Stimulated activated CD8-positive, alpha-beta memory T cell treated with anti-CD3 and anti-CD28 coated beads, Interleukin-7, amount 100 ng/mL, for 4 hours (primary cell): ENCODE measurements around the gene ZC3H7B.

ENCODE experiments used
- DNase-seq, 2 donors: peaks; one replicate each; pipeline ENCODE4 v3.0.0-alpha.2; 2020; ENCODE audit warnings: low read depth in 2 of 2

Gene ZC3H7B

DNA sequence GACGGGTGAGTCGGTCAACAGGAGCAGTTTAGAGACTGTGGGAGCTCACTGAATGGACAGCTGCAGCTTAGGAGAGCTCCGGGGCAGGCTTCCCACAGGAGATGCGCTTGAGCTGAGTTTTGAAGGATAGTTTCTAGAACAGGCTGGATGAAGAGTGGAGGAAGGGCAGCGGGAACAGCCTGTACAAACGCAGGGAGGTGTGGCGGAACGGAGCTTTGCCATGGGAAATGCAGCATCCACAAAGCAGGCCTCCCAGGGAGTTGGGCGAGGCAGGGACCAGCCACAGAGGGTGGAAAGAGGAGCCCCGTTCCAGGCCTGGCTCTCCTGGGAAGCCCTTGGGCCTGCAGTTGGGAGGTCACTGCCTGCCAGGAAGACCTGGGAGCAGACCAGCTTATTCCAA lies 53.7 kb downstream of the ZC3H7B start:
- no peak for DNase-seq

DNA sequence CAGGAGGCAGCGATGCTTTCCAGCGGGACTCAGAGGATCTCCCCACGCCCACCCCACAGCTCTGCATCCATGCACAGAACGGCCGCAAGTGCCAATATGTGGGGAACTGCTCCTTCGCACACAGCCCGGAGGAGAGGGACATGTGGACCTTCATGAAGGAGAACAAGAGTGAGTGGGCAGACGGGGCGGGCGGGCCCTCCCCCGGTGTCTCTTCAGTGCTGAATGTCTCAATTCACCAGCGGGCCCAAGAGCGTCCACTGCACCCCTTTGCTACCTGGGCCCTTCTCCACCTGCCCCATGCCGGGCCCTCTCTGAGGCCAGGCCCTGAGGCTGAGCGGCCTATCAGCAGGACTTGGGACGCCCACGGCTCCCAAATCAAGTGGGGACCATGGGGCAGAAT lies 54.6 kb downstream of the ZC3H7B start:
- no peak for DNase-seq

DNA sequence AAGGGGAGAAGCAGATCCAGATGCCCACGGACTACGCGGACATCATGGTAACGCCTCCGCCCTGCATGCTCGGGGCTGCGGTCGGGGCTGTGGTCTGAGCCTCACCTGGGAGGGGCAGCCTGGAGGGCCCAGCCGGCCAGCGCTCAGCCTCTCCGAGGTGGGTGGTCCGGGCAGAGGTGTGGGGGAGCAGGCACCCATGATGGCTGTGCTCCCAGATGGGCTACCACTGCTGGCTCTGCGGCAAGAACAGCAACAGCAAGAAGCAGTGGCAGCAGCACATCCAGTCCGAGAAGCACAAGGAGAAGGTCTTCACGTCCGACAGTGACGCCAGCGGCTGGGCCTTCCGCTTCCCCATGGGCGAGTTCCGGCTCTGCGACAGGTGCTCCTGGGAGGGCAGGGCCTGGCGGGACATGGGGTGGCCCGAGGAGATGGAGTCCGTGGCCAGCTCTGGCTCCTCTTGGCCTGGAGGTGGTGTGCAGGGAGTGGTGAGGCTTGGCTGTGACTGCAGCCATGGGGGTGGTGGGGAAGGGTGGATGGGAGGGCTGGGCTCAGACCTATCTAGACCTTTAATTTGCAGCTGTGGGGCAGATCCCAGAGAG lies 55.2 kb downstream of the ZC3H7B start:
- DNase-seq, result no peak

DNA sequence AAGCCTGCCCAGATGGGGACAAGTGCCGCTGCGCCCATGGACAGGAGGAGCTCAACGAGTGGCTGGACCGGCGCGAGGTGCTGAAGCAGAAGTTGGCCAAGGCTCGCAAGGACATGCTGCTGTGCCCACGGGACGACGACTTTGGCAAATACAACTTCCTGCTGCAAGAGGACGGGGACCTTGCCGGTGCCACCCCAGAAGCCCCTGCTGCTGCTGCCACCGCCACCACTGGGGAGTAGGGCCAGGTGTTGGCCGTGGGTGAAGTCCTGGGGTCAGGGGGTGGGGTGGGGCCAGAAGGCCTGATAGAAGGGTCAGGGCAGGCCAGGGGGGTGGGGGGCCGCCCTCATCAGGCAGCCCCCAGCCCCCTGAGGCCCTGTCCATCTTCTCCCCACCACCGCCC lies 55.9 kb downstream of the ZC3H7B start:
- DNase-seq, result no peak

DNA sequence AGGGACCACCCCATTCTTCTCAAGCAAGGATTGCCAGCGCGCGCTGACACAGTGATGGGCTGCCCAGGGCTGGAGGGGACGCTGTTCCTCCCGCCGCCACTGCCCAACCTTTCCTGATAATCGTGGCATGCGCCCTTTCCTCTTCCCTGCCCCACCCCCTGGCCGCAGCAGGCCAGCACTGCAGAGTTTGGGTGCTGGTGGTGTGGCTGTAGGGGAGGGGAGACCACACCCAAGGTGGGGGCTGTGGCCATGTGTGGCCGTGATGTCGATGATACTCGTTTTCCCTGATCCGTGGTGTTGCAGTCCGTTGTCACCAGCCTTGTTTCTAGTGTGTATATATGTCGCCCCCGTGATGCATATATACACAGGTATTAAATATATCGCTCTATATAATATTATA lies 57.6 kb downstream of the ZC3H7B start:
- no peak for DNase-seq

DNA sequence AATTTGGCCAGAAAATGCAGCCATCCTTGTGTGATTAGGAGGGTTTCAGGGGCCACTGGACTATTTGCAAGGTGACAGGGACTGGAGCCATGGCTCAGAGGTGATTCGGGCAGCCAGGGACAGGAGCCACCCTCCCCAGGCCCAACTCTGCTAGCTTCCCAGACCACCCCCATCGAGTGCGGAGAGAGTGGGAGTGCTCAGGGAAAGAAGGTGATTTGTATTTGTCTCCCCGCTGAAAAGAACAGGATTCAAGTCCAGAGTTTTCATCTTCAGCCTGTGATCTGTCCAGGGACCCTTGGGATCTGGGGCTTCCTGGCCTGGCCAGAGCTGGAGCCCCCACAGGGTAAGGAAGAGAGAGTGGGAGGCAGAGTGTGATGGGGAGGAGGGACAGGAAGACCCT lies 58.1 kb downstream of the ZC3H7B start:
- DNase-seq, result no peak

DNA sequence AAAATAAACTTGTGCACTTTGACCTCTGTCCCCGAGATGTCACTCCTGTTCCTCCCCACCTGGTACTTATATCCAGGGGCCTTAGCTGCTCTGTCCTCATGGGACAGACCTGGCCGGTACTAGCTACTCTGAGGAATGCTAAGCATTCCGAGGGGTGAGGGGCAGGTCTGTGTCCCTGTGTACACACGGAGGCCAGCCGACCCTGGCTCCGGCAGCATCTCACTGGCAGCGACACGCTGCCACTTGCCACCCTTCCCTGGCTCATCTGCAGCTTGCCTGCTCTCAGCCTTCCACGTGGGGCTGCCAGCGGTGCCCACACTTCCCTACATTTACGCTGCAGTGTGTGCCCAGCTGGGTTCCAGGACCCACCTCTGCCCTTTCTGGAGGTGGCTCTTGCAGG lies 58.8 kb downstream of the ZC3H7B start:
- no peak for DNase-seq

DNA sequence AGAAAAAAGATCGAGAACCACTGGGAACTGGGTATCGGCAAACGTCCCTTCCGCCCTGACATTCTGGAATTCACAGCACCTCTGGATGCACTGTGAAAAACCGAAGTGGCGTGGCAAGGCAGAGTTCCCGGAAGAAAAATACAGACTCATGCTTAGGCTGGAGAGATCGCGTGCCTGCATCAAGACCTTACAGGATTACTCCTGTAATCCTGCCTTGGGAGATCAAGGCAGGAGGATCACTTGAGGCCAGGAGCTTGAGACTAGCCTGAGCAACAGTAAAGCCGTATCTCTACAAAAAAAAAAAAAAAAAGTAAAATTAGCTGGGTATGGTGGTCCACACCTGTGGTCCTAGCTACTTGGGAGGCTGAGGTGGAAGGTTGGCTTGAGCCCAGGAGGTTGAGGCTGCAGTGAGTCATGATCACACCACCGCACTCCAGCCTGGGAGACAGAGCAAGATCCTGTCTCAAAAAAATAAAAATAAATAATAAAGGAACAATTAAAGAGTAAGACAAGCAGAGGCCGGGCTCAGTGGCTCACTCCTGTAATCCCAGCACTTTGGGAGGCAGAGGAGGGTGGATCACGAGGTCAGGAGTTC lies 60.5 kb downstream of the ZC3H7B start:
- no peak for DNase-seq

DNA sequence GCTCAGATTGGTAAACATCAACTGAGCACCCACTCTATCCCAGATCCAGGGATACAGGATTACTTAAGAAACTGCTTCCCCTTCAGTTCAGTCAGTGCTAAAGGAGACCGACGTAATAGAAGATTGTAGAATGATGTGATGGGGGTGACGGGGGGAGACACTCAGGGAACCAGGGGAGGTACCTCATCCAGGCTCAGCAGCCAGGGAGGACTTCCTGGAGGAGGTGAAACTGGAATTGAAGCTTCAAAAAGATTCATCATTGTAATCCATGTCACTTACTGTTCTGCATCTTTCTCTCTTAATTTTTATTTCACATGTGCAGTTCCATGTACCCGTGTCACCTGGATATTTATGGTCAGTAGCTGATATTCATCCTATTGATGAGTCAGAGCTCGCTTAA lies 61.3 kb downstream of the ZC3H7B start:
- DNase-seq, result no peak

DNA sequence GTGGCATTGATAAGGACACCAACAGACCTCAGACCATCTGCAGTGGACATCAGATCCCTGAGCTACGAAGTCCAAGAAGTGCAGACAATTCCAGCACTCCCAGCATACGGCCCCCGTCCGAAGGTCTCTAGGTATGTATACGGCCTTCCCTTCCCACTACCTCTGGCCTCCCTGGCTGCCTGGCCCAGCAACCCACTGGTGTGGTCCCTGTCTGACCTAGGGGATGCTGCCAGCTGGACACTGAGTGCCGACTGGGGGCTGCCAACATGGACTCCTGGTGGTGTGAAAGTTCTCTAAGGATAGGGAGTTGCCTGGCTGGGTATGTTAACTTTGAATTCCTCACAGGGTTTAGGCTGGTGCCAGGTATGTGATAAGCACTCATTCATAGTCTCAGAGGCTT lies 62.9 kb downstream of the ZC3H7B start:
- DNase-seq, result no peak

DNA sequence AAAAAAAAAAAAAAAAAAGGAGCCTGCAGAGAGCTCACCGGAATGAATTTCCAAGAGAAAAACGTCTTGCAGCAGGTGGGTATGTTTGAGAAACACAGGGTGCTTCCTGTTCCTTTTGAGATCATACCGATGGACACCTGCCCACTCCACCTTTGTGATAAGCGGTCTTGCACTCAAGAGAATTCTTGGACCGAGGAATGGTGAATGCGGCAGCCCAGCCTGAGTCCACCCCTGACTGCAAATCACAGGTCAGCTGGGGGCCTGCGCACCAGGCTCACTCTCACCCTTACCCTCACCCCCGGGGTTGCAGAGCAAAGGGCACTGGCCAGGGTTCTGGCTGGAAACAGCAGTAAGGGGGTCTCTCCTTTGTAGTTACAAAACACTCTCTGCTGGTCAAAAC lies 63.6 kb downstream of the ZC3H7B start:
- DNase-seq, result no peak

DNA sequence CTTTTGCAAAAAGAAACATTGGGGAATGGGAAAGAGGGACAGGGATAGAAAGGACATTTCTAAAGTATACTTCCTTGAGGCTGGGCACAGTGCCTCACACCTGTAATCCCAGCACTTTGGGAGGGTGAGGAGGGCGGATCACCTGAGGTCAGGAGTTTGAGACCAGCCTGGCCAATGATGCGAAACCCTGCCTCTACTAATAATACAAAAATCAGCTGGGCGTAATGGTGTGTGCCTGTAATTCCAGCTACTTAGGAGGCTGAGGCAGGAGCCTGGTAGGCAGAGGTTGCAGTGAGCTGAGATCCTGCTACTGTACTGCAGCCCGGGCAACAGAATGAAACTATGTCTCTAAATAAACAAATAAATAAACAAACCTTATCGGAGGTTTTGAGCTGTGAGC lies 64.1 kb downstream of the ZC3H7B start:
- DNase-seq, result no peak

DNA sequence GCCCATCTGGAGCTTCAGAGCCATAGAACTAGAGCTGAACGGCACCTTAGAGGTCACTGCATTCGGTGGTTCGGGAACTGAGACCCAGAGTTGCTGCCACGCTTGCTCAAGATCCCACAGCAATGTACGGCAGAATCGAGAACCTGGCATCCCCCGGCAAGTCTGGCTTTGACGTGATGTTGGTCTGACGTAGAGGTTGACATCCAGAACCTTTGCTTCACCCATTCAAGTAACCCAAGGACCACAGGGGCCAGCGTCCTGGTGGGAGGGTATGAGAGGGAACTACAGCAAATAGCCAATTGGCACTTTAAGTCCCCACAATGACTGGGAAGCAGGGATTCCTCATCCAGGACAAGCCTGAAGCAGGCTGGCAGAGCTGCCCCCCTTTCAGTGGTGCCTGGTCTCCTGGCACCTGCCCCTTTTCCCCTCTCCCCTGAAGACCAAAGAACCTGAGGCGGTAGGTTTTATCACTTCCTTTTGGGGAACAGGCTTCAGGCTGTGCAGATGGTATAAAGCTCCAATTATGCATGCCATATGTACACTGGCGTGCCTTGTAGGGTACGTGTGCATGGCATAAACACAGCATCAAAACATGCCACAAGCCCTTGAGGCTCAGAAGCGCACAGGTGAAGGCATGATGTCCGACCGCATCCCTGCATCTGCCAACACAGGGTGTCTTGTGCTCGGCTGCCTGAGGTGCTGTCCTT lies 65.2 kb downstream of the ZC3H7B start:
- DNase-seq, result no peak

DNA sequence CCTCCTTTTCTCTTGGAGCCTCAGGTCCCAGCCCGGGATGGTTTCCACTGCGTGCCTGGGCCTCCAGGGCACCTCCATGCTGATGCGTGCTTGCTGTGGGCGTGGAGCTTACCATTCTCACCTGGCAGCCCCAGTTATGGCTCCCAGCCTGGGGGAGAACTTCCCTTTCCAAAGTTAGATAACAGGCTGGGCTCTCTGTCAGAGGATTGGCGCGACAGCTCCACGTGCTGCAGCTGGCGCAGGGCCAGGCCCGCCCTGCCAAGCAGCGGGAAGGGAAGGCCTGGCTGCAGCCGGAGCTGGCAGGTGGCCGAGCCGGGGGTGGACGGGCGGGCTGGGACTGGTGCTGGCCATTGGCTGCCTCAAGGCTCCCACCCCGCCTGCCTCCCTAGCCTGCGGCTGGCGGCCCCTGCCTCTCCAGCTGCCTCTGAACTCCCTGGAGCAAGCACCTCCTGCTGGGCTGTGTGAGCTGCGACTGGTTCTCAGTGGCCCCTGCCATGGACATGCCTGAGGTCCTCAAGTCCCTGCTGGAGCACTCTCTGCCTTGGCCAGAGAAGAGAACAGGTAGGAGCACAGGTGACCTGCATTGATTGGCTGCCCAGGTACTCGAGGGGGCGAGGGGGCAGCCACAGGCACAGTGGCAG lies 65.8 kb downstream of the ZC3H7B start:
- no peak for DNase-seq

DNA sequence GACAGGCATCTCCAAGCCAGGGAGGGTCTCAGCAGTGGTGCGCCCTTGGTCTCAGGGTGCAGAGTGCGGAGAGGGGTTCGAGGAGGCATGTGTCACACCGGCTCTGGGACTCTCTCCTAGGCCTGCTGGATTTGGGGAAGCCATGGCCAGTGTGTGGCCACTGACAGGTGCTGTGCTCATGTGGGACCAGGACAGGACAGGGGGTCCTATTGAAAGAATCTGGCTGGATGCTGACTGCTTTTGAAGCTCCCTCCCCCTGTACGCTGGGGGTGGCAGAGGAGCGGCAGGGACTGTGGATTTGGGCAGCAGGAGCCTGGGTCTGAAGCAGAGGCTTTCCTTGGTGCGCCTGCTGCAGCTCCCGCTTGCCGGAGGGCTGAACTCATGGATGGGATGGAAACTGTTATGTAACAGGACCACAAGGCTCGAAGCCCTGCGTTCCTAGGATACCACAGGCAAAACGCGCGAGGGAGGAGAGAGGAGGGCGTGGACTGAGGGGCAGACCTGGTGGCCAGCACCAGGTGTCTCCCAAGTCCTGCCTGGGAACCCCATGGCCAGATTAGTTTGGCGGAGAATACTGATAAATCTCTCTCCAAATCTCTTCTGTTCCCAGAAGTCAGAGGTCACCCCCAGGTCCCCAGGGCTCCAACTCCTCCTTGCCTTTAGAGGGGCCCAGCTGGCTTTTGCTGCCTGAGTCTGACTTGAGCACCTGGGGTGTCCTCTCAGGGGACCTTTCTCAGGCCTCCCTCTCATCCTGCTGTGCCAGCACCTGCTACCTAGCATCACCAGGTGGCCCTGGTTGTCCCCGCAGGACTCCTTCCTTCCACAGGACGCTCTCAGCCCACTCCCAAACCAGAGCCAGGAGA lies 66.6 kb downstream of the ZC3H7B start:
- no peak for DNase-seq

DNA sequence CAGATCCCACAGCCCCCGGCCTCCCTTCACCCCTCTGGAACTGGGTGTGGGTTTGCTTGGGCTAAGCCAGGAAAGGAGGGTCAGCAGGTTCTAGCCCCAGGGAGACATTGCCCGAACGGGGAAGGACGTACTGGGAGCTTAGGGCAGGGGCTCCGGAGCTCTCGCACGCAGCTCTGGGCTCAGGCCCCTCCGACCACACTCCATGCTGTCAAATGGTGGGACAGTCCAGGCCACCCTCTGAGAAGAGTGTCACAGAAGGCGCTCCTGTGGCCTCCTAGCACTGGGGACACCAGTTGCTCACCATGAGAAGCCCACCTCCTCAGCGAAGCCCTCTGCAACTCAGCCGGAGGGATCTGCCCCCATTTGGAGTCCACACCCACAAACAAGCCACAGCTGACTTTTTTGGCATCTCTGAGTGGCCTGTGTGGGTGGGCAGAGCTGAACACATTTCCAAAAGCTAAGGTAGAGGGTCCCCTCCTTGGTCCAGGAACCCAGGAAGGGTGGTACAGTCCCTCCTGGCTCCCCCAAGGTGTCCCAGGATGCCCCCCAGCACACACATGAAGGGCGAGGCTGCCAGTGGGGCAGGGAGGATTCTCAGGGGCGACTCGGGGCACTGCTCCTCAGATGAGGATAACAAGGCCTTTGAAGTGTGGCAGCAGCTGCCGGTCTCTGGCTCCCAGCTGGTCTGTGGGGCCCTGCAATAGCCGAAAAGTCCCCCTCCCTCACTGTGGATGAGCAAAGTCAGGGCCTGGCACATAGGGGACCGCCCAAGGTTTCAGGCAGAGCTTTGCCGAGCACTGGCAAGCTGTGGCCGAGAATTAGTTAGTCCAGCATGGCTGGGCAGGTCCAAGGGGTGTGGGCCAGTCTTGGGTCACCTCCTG lies 67.5 kb downstream of the ZC3H7B start:
- DNase-seq, result no peak

DNA sequence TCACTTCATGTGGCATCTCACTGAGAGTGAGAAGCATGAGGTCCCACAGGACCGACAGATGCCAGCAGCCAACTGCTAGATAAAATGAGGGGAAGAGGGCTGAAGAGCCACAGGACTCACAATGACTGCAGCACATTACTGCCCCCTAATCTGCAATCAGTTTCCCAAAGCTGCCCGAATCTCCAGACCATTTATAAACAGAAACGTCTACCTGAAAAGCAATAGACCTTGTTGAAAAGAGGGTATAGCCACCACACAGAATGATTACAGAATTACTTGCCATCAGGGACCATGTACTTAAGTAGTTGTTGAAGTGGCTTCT lies 68.1 kb downstream of the ZC3H7B start:
- DNase-seq, result no peak

DNA sequence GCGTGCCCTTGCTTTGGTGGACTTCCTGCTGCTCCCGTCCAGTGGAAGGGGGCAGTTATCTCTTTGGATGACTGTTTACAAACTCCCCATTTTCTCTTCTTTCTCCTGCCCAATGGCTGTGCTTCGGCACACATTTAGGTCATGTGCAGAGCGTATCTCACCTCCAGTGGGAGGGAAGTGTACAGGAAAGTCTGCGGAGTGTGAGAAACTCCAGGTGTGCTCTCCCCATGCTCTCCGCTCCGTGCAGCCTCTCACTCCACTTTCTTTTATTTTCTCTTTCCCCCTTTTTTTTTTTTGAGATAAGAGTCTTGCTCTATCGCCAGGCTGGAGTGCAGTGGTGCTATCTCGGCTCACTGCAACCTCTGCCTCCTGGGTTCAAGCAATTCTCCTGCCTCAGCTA lies 68.5 kb downstream of the ZC3H7B start:
- no peak for DNase-seq

DNA sequence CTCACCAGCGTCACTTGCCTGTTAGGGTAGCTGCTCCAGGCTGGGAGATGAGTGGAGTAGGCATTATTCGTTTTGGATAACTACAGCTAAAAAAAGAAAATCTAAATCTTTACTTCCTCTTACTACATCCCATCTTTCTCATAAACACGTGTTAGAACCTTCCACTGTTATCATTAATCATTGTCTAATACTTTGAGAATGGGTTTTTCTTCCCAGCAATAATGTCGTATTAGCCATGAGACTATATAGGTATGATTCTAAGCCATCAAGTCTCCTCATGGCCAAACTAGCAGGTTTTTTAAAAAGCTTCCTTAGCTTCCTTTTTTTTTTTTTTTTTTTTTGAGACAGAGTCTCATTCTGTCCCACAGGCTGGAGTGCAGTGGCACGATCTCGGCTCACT lies 76.5 kb downstream of the ZC3H7B start:
- no peak for DNase-seq

DNA sequence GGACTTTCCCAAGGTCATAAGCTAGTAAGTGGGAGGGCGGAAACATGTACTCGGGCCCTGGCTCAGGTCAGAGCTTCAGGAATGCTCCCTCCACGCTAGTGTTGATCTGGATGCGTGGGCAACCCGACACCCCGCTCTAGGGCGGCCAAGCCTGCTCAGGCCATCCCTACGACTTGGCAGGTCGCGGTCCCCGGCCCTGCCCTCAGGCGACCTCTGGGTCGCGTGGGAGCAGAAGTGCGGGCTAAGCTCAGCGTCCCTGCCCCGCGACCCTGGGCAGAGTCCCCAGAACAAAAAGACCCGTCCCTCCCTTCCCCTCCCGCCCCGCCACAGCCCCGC lies 79.6 kb downstream of the ZC3H7B start:
- DNase-seq, result no peak

DNA sequence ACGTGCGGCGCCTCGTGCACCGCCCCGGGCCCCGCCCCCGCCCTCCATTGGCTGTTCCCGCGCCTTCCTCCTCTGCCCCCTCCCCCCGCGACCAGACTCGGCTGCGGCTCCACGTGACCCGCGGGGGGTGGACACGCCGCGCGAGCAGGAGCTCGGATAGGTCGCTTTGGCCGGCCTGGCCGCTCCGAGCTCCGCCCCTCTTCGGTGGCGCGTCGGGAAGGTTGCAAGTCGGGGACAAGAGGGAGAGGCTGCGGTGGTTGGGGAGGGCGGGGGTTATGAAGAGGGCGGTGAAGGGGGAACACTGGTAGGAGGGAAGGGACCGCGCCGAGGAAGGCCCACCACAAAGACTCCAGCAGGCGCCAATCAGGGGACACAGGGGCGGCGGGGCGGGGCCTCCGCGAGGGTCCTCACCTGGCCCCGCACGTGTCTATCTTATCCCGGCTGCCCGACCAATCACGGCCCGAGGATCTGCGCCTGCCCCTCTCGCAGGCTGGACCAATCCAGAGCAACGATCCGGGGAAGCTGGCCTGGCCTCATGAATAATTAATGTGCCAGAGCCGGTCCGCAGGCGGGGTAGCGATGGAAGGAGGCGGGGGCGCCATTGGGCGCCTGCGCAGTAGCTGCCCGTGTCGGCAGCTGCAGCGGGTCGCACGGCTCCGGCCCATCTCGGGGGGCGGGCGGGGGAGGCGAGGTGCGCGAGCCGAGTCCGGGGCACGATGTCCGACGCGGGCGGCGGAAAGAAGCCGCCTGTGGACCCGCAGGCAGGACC lies 80.2 kb downstream of the ZC3H7B start, which contains the start of gene TEF:
Gene TEF (plus strand): TSS at position 614 of the 769 bp plus-strand sequence. CDS start 103 bp downstream, at position 717.
- DNase-seq, result peak; percentile 98
